Heart left ventricle (tissue), 13 donors: ENCODE results near the gene TMEM43.

Experiments used
- CTCF ChIP-seq, 12 donors: fragments of 200-600 bp; sonication (generic) in 4 of 12; IDR thresholded peaks; one replicate each; pipeline versions ENCODE4 v1.5.0 to v1.8.0; 2018 to 2022; ENCODE audit warnings: antibody characterized with exemption in 12 of 12, mild to moderate bottlenecking in 5 of 12
- POLR2A ChIP-seq, 2 donors: fragments of 450-650 bp; IDR thresholded peaks; one replicate each; pipeline ENCODE4 v1.6.1; 2017; ENCODE audit warnings: antibody characterized with exemption in 2 of 2, mild to moderate bottlenecking in 2 of 2, moderate library complexity in 2 of 2
- donor health status: ischemic (EF 13 %, LVEDD 7.1; RV severe dilation, severe dysfunction).
- donor health status: DM: no; HTN: yes; CAD: no.
- donor health status: DM: no; HTN: no; CAD: no.
- donor health status: ischemic (EF 25% LVEDD 6.9; RV normal size, moderate dysfunction).
- donor health status: ischemic (EF 25% LVEDD 5.7; RV mildly dilated, moderate dysfunction).
- donor health status: ischemic (EF 35%, LVEDD 5.7; RV mildly dilated, moderate dysfunction).
- donor health status: nonischemic (EF 11% LVEDD 7.7; RV severe dilation, severe dysfunction).
- donor health status: DM: yes; HTN: yes; CAD: no.
- donor health status: PGD.
- donor health status: ischemic (EF 29% LVEDD 5.4; RV normal size, mild dysfunction).
- donor health status: nonischemic (EF 23%, LVEDD 6.1; RV moderate dilation, normal function).

GRCh38 chr3:14096742-14097141, 28.1 kb upstream of the TMEM43 start:
- TF ChIP-seq CTCF (IDR thresholded peaks at IDR 0.05) (no peak), POLR2A (IDR thresholded peaks at IDR 0.05) (no peak)
